HCT116 (cell line): ENCODE measurements around the gene HRH3. TPM values are rescaled to one million over a fixed set of nuclear protein-coding genes. Genes with fewer than 3 reads are reported as not detected.

Source experiments
- ATAC-seq: fragments of 200-7000 bp; cut with Tn5 transposase; 2 replicates; pipeline ENCODE4 v1.9.1; 2020; ENCODE audit warnings: mild to moderate bottlenecking, moderate library complexity
- BruUV-seq: library from RNA; stranded (reverse); fragments of 400-500 nt; replicated peaks from 2 replicates; lab custom pipeline; 2021; lab: Mats Ljungman, UMichigan
- CTCF ChIA-PET: fragments of 300-600 bp; sonication (Branson Sonifier 250); formaldehyde crosslinking; loops from one replicate; lab custom pipeline; 2021; ENCODE audit warnings: antibody characterized with exemption; lab: Charles Lee
- POLR2A ChIA-PET: fragments of 300-600, 350-600 bp; sonication (Branson Sonifier 250); formaldehyde crosslinking; loops from one replicate; lab custom pipeline; 2021; ENCODE audit warnings: antibody characterized with exemption; lab: Charles Lee
- RAD21 ChIA-PET, 2 experiments: fragments of 300-600 bp; sonication (Branson Sonifier 250); formaldehyde crosslinking; loops; one replicate each; lab custom pipeline; 2023; ENCODE audit warnings: low total read pairs in 2 of 2; ENCODE audit not compliant: uncharacterized antibody in 2 of 2, unreplicated experiment in 2 of 2, low non-redundant PET in 1 of 2; lab: Charles Lee
- DNase-seq: peaks from one replicate; pipeline ENCODE4 v3.0.0-alpha.2; 2010; ENCODE audit warnings: low read depth, low spot score
- H2AFZ ChIP-seq: fragments of 200-600 bp; shearing (Covaris generic), sonication (generic); 2 replicates; pipeline ENCODE4 v1.6.1; 2017; ENCODE audit warnings: low read depth, mixed run types, mixed read lengths, antibody characterized with exemption, low read length; ENCODE audit not compliant: poor library complexity, severe bottlenecking
- H3K27ac ChIP-seq: 2 replicates; pipeline ENCODE4 v1.5.1; 2012; ENCODE audit warnings: low read depth, low read length
- H3K27me3 ChIP-seq: fragments of 200-600 bp; sonication (generic); 2 replicates; pipeline ENCODE4 v1.6.1; 2016; ENCODE audit warnings: mixed run types, low read length, mixed read lengths; ENCODE audit not compliant: insufficient read depth
- H3K36me3 ChIP-seq, 2 experiments: fragments of 200-500 bp in 1 of 2; fragments of 200-600 bp in 1 of 2; sonication (Bioruptor generic) in 1 of 2; sonication (generic) in 1 of 2; 2 replicates each; pipeline versions ENCODE4 v1.5.1 to v1.6.1; 2014 to 2016; ENCODE audit warnings: low read length in 2 of 2, inconsistent platforms in 1 of 2, mixed read lengths in 1 of 2, mixed run types in 1 of 2; ENCODE audit not compliant: insufficient read depth in 2 of 2, control insufficient read depth in 1 of 2
- H3K4me1 ChIP-seq, 2 experiments: fragments of 200-600 bp in 1 of 2; sonication (generic) in 1 of 2; 2 replicates each; pipeline versions ENCODE4 v1.5.1 to v1.6.1; 2012 to 2017; ENCODE audit warnings: low read length in 2 of 2, inconsistent platforms in 1 of 2, mild to moderate bottlenecking in 1 of 2, mixed read lengths in 1 of 2, mixed run types in 1 of 2, moderate library complexity in 1 of 2; ENCODE audit not compliant: insufficient read depth in 2 of 2, control insufficient read depth in 1 of 2
- H3K4me2 ChIP-seq: fragments of 200-600 bp; sonication (generic); 2 replicates; pipeline ENCODE4 v1.6.1; 2017; ENCODE audit warnings: mixed run types, low read length, mixed read lengths
- H3K4me3 ChIP-seq, 2 experiments: fragments of 200-600 bp in 1 of 2; sonication (generic) in 1 of 2; replicated peaks in 1 of 2; 2 replicates each; pipeline ENCODE4 v1.5.1; 2011 to 2016; ENCODE audit warnings: low read length in 2 of 2, control low read depth in 1 of 2, low read depth in 1 of 2, mild to moderate bottlenecking in 1 of 2, mixed read lengths in 1 of 2, mixed run types in 1 of 2
- H3K79me2 ChIP-seq: fragments of 200-600 bp; sonication (generic); 2 replicates; pipeline ENCODE4 v1.6.1; 2017; ENCODE audit warnings: mild to moderate bottlenecking, mixed run types, low read length, moderate library complexity, mixed read lengths; ENCODE audit not compliant: insufficient read depth
- H3K9ac ChIP-seq: fragments of 200-600 bp; sonication (generic); 2 replicates; pipeline ENCODE4 v1.6.1; 2016; ENCODE audit warnings: low read length, mixed read lengths
- H3K9me2 ChIP-seq: fragments of 200-600 bp; sonication (generic), shearing (Covaris generic); 2 replicates; pipeline ENCODE4 v1.6.1; 2017; ENCODE audit warnings: mixed run types, mild to moderate bottlenecking, moderate library complexity; ENCODE audit not compliant: insufficient read depth
- H3K9me3 ChIP-seq, 2 experiments: fragments of 200-500 bp in 1 of 2; fragments of 200-600 bp in 1 of 2; sonication (Bioruptor generic) in 1 of 2; sonication (generic) in 1 of 2; 2 replicates each; pipeline ENCODE4 v1.6.1; 2014 to 2017; ENCODE audit warnings: low read length in 2 of 2, mixed read lengths in 2 of 2, inconsistent platforms in 1 of 2, low read depth in 1 of 2, mild to moderate bottlenecking in 1 of 2, mixed run types in 1 of 2, moderate library complexity in 1 of 2; ENCODE audit not compliant: control insufficient read depth in 1 of 2, insufficient read depth in 1 of 2
- H4K20me1 ChIP-seq: fragments of 200-600 bp; sonication (generic), shearing (Covaris generic); 2 replicates; pipeline ENCODE4 v1.6.1; 2017; ENCODE audit warnings: mixed run types, mild to moderate bottlenecking, moderate library complexity; ENCODE audit not compliant: insufficient read depth
- CBX3 ChIP-seq: IDR thresholded peaks from 2 replicates; pipeline ENCODE4 v1.6.1; 2012; ENCODE audit warnings: low read depth
- ELF1 ChIP-seq: IDR thresholded peaks from 2 replicates; pipeline ENCODE4 v1.6.1; 2012; ENCODE audit warnings: low read depth, borderline replicate concordance
- EZH2 ChIP-seq: fragments of 200-600 bp; sonication (generic); IDR thresholded peaks from 2 replicates; pipeline ENCODE4 v1.6.1; 2017; ENCODE audit warnings: antibody characterized with exemption, mixed run types
- EZH2phosphoT487 ChIP-seq: fragments of 200-600 bp; IDR thresholded peaks from 2 replicates; pipeline ENCODE4 v1.6.1; 2018; ENCODE audit warnings: antibody characterized with exemption, borderline replicate concordance
- FOSL1 ChIP-seq: IDR thresholded peaks from 2 replicates; pipeline ENCODE4 v1.6.1; 2012; ENCODE audit warnings: low read depth
- JUND ChIP-seq: IDR thresholded peaks from 2 replicates; pipeline ENCODE4 v1.6.1; 2012
- POLR2A ChIP-seq: IDR thresholded peaks from 2 replicates; pipeline ENCODE4 v1.7.0; 2011; ENCODE audit warnings: borderline replicate concordance; ENCODE audit not compliant: insufficient read depth, insufficient read length; ENCODE audit errors: extremely low read depth
- POLR2AphosphoS5 ChIP-seq: IDR thresholded peaks from 2 replicates; pipeline ENCODE4 v1.6.1; 2011; ENCODE audit warnings: mild to moderate bottlenecking, low read depth, low read length, moderate library complexity
- RAD21 ChIP-seq: IDR thresholded peaks from 2 replicates; pipeline ENCODE4 v1.6.1; 2012; ENCODE audit warnings: low read depth, mild to moderate bottlenecking
- SP1 ChIP-seq: IDR thresholded peaks from 2 replicates; pipeline ENCODE4 v1.6.1; 2012; ENCODE audit warnings: low read depth
- TCF7L2 ChIP-seq: IDR thresholded peaks from 2 replicates; pipeline ENCODE4 v1.7.0; 2011; ENCODE audit warnings: borderline replicate concordance, inconsistent platforms; ENCODE audit not compliant: insufficient read depth, insufficient read length; ENCODE audit errors: extremely low read depth
- YY1 ChIP-seq: IDR thresholded peaks from 2 replicates; pipeline ENCODE4 v1.6.1; 2011; ENCODE audit warnings: low read length, low read depth, moderate library complexity, mild to moderate bottlenecking; ENCODE audit not compliant: insufficient replicate concordance; ENCODE audit errors: extremely low read depth
- ZFX ChIP-seq: fragments of 450-650 bp; IDR thresholded peaks from 2 replicates; pipeline ENCODE4 v1.6.1; 2017
- ZNF274 ChIP-seq: fragments of 200-500 bp; sonication (Bioruptor generic); IDR thresholded peaks from 2 replicates; pipeline ENCODE4 v1.6.1; 2014; ENCODE audit warnings: mild to moderate bottlenecking, low read depth, low read length, inconsistent platforms
- intact Hi-C: fragments of 100-400 bp; cut with micrococcal nuclease; formaldehyde crosslinking; loops from 2 replicates; pipeline ENCODE4 v1.10.0; 2022
- total RNA-seq: library from RNA; stranded (reverse); gene quantifications from one replicate; pipeline ENCODE4 v1.2.1, GENCODE V29; 2021; ENCODE audit not compliant: unreplicated experiment
- TF ChIP-seq, protein P1 (sequence below), 3 experiments: fragments of 200-600 bp in 1 of 3; sonication (generic) in 1 of 3; IDR thresholded peaks in 2 of 3; conservative IDR thresholded peaks in 1 of 3; 2 replicates each; pipeline ENCODE4 v1.5.1; 2012 to 2017; ENCODE audit warnings: low read depth in 2 of 3, low read length in 2 of 3, antibody characterized with exemption in 1 of 3, borderline replicate concordance in 1 of 3, control low read depth in 1 of 3, mild to moderate bottlenecking in 1 of 3, mixed read lengths in 1 of 3, mixed run types in 1 of 3, moderate library complexity in 1 of 3; ENCODE audit not compliant: insufficient read depth in 1 of 3
- TF ChIP-seq, protein P2 (sequence below): IDR thresholded peaks from 2 replicates; pipeline ENCODE4 v1.6.1; 2011; ENCODE audit warnings: mild to moderate bottlenecking, low read length, moderate library complexity; ENCODE audit not compliant: insufficient replicate concordance; ENCODE audit errors: extremely low read depth
- TF ChIP-seq, protein P3 (sequence below): IDR thresholded peaks from 2 replicates; pipeline ENCODE4 v1.6.1; 2012
- TF ChIP-seq, protein P4 (sequence below): IDR thresholded peaks from 2 replicates; pipeline ENCODE4 v1.6.1; 2012

The HRH3 gene
- total RNA-seq, 1 experiment from 2014 or later: not detected

DNA sequence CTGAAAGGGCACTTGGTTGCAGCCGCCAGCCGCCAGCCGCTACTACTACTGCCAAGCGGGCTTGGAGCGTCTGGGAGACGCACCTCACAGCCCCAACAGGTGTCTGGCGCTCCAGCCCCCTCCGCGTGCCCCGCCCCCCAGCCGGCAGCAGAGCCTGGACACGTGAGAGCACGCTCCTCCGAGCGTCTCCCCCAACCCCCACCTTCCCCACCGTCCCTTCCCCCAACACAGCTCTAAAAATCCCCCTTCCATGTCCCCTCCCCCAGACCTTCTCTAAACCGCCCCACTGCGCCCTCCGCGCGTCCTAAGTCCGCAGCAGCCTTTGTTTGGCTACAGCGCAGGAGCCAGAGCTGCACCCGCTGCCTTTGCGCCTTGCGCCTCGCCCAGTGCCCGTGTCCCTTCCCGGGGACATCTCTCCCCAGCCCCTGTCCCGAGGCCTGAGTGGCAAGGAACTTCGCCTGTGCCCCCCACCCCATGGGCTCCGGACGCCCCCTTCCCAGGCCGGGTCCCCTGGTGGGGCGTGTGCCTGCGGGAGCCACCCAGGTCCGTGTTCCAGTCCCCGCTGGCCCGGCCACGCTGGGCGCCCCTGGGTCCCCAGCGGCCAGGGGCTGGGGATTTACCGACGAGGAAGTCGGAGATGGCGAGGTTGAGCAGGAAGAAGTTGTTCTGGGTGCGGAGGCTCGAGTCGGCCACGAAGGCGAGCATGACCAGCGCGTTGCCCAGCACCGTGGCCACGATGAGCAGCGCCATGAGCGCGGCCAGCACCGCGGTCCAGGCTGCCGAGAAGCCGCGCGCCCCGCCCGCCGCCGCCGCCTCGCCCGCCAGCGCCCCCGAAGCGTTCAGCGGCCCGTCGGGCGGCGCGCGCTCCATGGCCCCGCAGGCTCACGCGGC is 732 bp downstream of the HRH3 start:
- H3K27me3 ChIP-seq: peaks cover 13% of the 10 kb centered on the region; the same call in 1 of the 2 replicates
- ATAC-seq (no peak), DNase-seq (no peak)
- H3K9me2 ChIP-seq: no peaks in the 10 kb centered on the region
- H3K4me1 ChIP-seq: no peaks in the 10 kb centered on the region
- no peaks in the 10 kb centered on the region for H3K79me2 ChIP-seq
- CTCF ChIA-PET: no interaction called here
- H2AFZ ChIP-seq: no peak overlapping the region
- H3K4me3 ChIP-seq: no peak overlapping the region
- H4K20me1 ChIP-seq: no peaks in the 10 kb centered on the region
- BruUV-seq: no TSS peak
- no peak overlapping the region for H3K4me2 ChIP-seq
- RAD21 ChIA-PET: no interaction called here
- H3K36me3 ChIP-seq: no peaks in the 10 kb centered on the region
- no peak overlapping the region for H3K9ac ChIP-seq
- TF ChIP-seq POLR2A (no peak), POLR2AphosphoS5 (no peak), FOSL1 (no peak), ELF1 (no peak), SP1 (no peak), EZH2phosphoT487 (no peak), ZNF274 (no peak), CBX3 (no peak), EZH2 (no peak), TCF7L2 (no peak), RAD21 (no peak), YY1 (no peak), JUND (no peak), ZFX (no peak)
- TF ChIP-seq, protein P1, sequence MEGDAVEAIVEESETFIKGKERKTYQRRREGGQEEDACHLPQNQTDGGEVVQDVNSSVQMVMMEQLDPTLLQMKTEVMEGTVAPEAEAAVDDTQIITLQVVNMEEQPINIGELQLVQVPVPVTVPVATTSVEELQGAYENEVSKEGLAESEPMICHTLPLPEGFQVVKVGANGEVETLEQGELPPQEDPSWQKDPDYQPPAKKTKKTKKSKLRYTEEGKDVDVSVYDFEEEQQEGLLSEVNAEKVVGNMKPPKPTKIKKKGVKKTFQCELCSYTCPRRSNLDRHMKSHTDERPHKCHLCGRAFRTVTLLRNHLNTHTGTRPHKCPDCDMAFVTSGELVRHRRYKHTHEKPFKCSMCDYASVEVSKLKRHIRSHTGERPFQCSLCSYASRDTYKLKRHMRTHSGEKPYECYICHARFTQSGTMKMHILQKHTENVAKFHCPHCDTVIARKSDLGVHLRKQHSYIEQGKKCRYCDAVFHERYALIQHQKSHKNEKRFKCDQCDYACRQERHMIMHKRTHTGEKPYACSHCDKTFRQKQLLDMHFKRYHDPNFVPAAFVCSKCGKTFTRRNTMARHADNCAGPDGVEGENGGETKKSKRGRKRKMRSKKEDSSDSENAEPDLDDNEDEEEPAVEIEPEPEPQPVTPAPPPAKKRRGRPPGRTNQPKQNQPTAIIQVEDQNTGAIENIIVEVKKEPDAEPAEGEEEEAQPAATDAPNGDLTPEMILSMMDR (IDR thresholded peaks at IDR 0.05 in 2 of 3, conservative IDR thresholded peaks at IDR 0.05 in 1 of 3; ENCODE audit: borderline replicate concordance in 1 of 3, insufficient read depth in 1 of 3, low read depth in 2 of 3, low read length in 2 of 3): no peak
- TF ChIP-seq, protein P2, sequence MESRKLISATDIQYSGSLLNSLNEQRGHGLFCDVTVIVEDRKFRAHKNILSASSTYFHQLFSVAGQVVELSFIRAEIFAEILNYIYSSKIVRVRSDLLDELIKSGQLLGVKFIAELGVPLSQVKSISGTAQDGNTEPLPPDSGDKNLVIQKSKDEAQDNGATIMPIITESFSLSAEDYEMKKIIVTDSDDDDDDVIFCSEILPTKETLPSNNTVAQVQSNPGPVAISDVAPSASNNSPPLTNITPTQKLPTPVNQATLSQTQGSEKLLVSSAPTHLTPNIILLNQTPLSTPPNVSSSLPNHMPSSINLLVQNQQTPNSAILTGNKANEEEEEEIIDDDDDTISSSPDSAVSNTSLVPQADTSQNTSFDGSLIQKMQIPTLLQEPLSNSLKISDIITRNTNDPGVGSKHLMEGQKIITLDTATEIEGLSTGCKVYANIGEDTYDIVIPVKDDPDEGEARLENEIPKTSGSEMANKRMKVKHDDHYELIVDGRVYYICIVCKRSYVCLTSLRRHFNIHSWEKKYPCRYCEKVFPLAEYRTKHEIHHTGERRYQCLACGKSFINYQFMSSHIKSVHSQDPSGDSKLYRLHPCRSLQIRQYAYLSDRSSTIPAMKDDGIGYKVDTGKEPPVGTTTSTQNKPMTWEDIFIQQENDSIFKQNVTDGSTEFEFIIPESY: no peak
- TF ChIP-seq, protein P3, sequence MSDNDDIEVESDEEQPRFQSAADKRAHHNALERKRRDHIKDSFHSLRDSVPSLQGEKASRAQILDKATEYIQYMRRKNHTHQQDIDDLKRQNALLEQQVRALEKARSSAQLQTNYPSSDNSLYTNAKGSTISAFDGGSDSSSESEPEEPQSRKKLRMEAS: no peak
- TF ChIP-seq, protein P4, sequence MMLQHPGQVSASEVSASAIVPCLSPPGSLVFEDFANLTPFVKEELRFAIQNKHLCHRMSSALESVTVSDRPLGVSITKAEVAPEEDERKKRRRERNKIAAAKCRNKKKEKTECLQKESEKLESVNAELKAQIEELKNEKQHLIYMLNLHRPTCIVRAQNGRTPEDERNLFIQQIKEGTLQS: no peak
- intact Hi-C loops: no loop called here
- POLR2A ChIA-PET: no interaction called here
- no peaks in the 10 kb centered on the region for H3K9me3 ChIP-seq
- no peak overlapping the region for H3K27ac ChIP-seq
